AG10803 (cell line): ENCODE measurements around the gene ENOX2.
A peak's percentile ranks its signal among the peaks of the same experiment; 100 is the strongest.

Source experiments
- DNase-seq: peaks from one replicate; pipeline ENCODE4 v3.0.0; 2010; ENCODE audit warnings: low read depth
- H3K4me3 ChIP-seq: 2 replicates; pipeline ENCODE4 v1.5.1; 2011; ENCODE audit warnings: mild to moderate bottlenecking, low read length, control low read depth
- CTCF ChIP-seq: conservative IDR thresholded peaks from 2 replicates; pipeline ENCODE4 v1.5.1; 2011; ENCODE audit warnings: mild to moderate bottlenecking, low read length, control low read depth, inconsistent platforms

Gene ENOX2

GRCh38 chrX:130775849-130776248, 127.2 kb downstream of the ENOX2 start:
- no peak for TF ChIP-seq CTCF
- H3K4me3 ChIP-seq = no peak overlapping the region
- DNase-seq = no peak

DNA sequence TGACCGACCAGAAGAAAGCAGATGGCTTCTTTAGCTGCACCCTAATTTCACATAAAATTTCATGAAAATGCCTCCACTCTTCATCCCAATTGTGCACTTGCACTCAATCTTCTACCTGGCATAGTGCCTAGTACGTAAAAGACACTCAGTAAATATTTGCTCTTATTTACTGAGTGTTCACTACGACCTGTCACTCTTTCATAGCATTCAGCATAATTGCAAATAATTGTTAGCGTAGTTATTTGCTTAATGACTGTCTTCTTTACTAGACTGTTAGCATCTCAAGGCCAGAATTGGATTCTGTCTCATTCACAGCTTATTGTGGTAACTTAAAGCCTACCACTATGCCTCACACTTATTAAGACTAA, 130.2 kb downstream of the ENOX2 start:
- DNase-seq = no peak
- H3K4me3 ChIP-seq = no peak overlapping the region
- TF ChIP-seq CTCF = no peak

GRCh38 chrX:130772105-130772775, 130.8 kb downstream of the ENOX2 start:
- DNase-seq = peak; percentile 65
- no peak for TF ChIP-seq CTCF
- H3K4me3 ChIP-seq = no peak overlapping the region

DNA sequence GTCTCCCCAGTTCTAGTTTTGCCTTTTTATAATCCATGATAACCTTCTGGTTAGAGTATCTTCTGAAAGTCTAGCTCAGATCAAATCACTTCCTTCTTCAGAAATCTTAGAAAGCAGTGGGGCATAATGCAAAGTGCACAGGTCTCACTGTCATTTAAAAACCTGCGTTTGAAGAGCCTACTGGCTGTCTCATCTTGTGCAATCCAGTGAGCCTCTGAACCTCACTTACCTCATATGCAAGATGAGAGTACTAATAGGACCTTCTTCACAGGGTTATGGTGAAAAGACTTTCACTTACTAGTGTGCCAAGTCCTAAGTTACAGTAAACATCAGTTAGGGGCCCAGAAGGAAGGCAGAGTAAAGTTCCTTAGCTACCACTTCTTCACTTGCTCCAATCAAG, 131.4 kb downstream of the ENOX2 start:
- no peak for TF ChIP-seq CTCF
- DNase-seq = no peak
- H3K4me3 ChIP-seq = no peak overlapping the region

DNA sequence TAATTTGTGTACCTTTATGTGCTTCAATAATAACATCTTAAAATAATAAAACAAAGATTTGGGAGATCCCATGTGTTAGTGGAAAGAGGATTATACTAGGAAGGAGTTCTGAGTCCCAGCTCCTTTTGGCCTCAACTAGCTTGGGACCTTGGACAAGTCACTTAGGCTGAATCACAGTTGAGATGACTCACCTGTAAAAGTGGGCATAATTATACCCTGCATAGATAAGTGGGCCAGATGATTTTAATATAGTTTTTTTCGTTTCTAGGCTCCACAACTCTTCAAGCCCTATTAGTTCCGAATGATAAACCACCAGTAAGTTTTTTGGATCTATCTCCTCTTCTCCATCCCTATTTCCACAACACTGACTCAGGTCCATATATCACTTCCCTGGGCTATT, 131.8 kb downstream of the ENOX2 start:
- no peak for DNase-seq
- TF ChIP-seq CTCF = no peak
- no peak overlapping the region for H3K4me3 ChIP-seq

DNA sequence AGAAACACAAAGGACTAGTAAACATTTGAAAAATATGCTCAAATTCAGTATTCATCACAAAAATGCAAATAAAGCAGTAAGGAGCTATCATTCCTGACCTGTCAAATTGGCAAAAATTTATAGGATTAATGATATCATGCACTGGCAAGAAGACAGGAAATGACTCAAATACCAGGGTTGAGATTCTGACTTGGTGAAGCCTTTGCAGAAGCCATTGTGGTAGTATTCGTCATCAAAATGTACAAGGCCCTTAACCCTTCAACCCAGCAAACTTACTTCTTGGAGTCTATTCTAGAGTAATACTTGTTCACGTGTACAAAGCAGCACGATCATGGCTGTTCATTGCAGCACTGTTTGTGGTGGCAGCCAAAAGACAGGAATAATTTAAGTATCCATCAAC, 132.4 kb downstream of the ENOX2 start:
- no peak for TF ChIP-seq CTCF
- no peak overlapping the region for H3K4me3 ChIP-seq
- DNase-seq = peak; percentile 68

DNA sequence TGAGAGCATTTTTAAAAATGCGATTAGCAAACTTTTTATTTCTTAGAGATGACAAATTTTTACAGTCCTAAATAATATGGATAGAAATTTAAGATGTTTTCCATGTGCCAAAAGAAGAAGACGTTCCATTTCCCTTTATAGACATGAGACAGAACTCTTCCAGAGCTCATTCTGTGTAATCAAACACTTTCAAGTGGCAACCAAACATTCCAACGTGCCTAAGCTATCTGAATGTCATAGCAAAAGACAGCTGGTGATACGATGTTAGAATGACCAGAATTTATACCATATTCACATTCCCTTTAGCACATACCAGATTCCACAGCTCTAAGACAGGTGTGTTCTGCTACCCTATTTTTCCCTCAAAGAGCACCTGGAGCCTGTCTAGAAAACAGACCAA, 133.2 kb downstream of the ENOX2 start:
- H3K4me3 ChIP-seq = no peak overlapping the region
- DNase-seq = no peak
- TF ChIP-seq CTCF = no peak
